Epithelial cell of esophagus (primary cell): ENCODE data around the gene ABHD16B.

Experiments
- DNase-seq: peaks from one replicate; pipeline ENCODE4 v3.0.0; 2010; ENCODE audit warnings: low read depth
- H3K4me3 ChIP-seq: 2 replicates; pipeline ENCODE4 v1.5.1; 2011; ENCODE audit warnings: mild to moderate bottlenecking, low read length, control low read depth
- CTCF ChIP-seq: IDR thresholded peaks from 2 replicates; pipeline ENCODE4 v1.5.1; 2011; ENCODE audit warnings: low read depth, mild to moderate bottlenecking, low read length, control low read depth, inconsistent platforms; ENCODE audit not compliant: insufficient read depth; ENCODE audit errors: missing control alignments

The ABHD16B gene

GRCh38 chr20:63861365-63861934 is at the start of gene ABHD16B:
TSS of gene ABHD16B (plus strand) at chr20:63861498. CDS start at chr20:63861541, 43 bp downstream.
- no peak for TF ChIP-seq CTCF
- no peak for DNase-seq
- no peak within 1 kb of the TSS for H3K4me3 ChIP-seq

GRCh38 chr20:63814891-63815614 is 46.2 kb upstream of the ABHD16B start:
- no peak for TF ChIP-seq CTCF
- DNase-seq = no peak
- no peak overlapping the region for H3K4me3 ChIP-seq

GRCh38 chr20:63815615-63816253 is 45.6 kb upstream of the ABHD16B start:
- DNase-seq = no peak
- H3K4me3 ChIP-seq = no peak overlapping the region
- TF ChIP-seq CTCF = no peak

- TF ChIP-seq CTCF = peak; percentile 36
- DNase-seq = peak; percentile 20
- H3K4me3 ChIP-seq = no peak overlapping the region
Observed at GRCh38 chr20:63819224-63819921, 41.9 kb upstream of the ABHD16B start.

- TF ChIP-seq CTCF = no peak
- DNase-seq = no peak
- H3K4me3 ChIP-seq = no peak overlapping the region
Observed at GRCh38 chr20:63821811-63822210, 39.5 kb upstream of the ABHD16B start.

- H3K4me3 ChIP-seq = no peak overlapping the region
- no peak for TF ChIP-seq CTCF
- DNase-seq = no peak
Observed at GRCh38 chr20:63822276-63822696, 39.0 kb upstream of the ABHD16B start.
